Left lung (tissue), 10 donors: Measurements from ENCODE around the gene FCGR3B. TPM values are rescaled to one million over a fixed set of nuclear protein-coding genes. Genes with fewer than 3 reads are reported as not detected.
"Not testable (repeated sequence)": the region's sequence is repeated elsewhere in the genome, so short reads cannot be mapped to it uniquely, and the experiment has no call there.

Source experiments
- ATAC-seq: fragments of 200-7000 bp; cut with Tn5 transposase; one replicate; pipeline ENCODE4 v1.9.1; 2020; ENCODE audit warnings: moderate library complexity
- DNase-seq, 4 donors: peaks; one replicate each; pipeline ENCODE4 v3.0.0-alpha.2; 2013 to 2020
- H3K27ac ChIP-seq, 2 donors: fragments of 200-600 bp; sonication (generic) in 1 of 2; one replicate each; pipeline versions ENCODE4 v1.5.0 to v1.8.0; 2020 to 2021
- H3K27me3 ChIP-seq, 2 donors: fragments of 200-600 bp; sonication (generic) in 1 of 2; one replicate each; pipeline versions ENCODE4 v1.5.0 to v1.8.0; 2020 to 2021
- H3K36me3 ChIP-seq, 2 donors: fragments of 200-600 bp; sonication (generic) in 1 of 2; one replicate each; pipeline versions ENCODE4 v1.5.0 to v1.8.0; 2020 to 2021
- H3K4me1 ChIP-seq, 2 donors: fragments of 200-600 bp; one replicate each; pipeline ENCODE4 v1.8.0; 2021
- H3K4me3 ChIP-seq, 2 donors: fragments of 200-600 bp; sonication (generic) in 1 of 2; one replicate each; pipeline versions ENCODE4 v1.5.0 to v1.8.0; 2020 to 2021; ENCODE audit warnings: mild to moderate bottlenecking in 1 of 2
- H3K9me3 ChIP-seq, 2 donors: fragments of 200-600 bp; sonication (generic) in 1 of 2; one replicate each; pipeline versions ENCODE4 v1.5.0 to v1.8.0; 2020 to 2021
- intact Hi-C, 2 donors: fragments of 100-400 bp; cut with DNase I; formaldehyde crosslinking; loops; one replicate each; pipeline versions ENCODE4 v1.11.2 to v1.14.2; 2022
- polyA plus RNA-seq, 6 donors: library from polyadenylated mRNA; unstranded; fragments of 120-200 nt; gene quantifications; one replicate each; pipeline ENCODE4 v1.2.1, GENCODE V29; 2013; ENCODE audit not compliant: insufficient read length in 6 of 6
- total RNA-seq, 2 donors: library from RNA; stranded (reverse); fragmentation: NEBNext Ultra II Directional; extraction: Animal tissue kit (Norgen Biotek cat#: 25700); gene quantifications; one replicate each; pipeline ENCODE4 v1.2.1, GENCODE V29; 2021
- donor health status: DM: no; HTN: yes; CAD: no.
- donor health status: DM: no; HTN: no; CAD: no.

Gene FCGR3B
- total and polyA plus RNA-seq, 8 donors: 0.20 to 74.8 (median 0.77) TPM

DNA sequence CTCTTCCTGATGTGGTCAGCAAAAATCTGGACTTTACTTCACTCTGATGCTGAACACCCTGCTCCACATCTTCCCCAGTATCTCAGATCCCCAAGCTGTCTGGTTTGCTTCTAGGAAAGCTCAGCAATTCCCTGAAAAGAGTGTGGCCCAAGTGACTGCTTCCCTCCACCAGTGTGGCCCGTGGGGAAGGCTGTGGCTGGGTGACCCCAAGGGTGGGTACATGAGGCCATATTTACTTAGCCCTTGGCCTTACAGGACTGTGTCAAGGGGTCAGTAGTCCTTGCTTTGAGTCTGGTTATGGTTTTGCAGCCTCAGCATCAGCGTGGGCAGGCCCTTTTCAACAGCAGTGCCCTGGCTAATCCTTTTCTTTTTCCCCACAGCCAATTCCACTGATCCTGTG is 35.8 kb downstream of the FCGR3B start:
- ATAC-seq: peak; percentile 6
- H3K4me3 ChIP-seq, intact Hi-C loops, H3K9me3 ChIP-seq, H3K27me3 ChIP-seq, DNase-seq, H3K4me1 ChIP-seq, H3K36me3 ChIP-seq: not testable (repeated sequence)
- peak overlapping the region in 1 of 2 donors; percentile 39 for H3K27ac ChIP-seq

- DNase-seq, intact Hi-C loops, ATAC-seq, H3K4me3 ChIP-seq, H3K36me3 ChIP-seq, H3K4me1 ChIP-seq, H3K9me3 ChIP-seq, H3K27me3 ChIP-seq, H3K27ac ChIP-seq: not testable (repeated sequence)
Observed at GRCh38 chr1:161594269-161594984, 36.5 kb downstream of the FCGR3B start.

DNA sequence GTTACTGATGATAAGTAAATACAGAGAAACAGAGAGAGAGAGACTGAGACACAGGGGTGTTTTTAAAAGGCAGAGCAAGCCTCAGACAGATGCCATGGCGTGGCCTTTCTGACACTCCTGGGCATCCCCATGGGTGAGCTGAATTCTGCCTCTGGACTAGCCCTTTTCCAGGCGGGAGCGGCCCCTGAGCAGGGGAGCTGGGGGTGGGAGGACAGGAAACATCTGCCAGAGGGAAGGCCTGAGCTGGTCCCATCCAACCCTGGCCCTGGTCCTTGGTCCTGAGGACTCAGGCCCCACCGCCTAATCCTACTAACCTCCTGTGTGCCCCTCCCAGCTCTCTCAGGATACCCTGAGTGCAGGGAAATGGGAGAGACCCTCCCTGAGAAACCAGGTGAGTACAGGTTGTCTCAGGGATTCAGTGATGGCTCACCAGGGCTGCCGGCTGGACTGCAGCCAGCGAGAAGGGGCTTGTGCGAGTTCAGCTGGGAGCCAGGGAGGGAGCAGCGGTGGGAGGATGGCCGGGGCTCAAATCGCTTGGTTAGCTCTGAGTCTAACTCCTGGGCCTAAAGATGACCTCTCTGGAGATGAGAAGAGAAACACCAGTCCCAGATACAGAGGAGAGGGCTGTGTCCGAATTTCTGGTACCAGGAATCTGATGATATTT is 37.8 kb downstream of the FCGR3B start:
- H3K4me3 ChIP-seq, ATAC-seq, H3K9me3 ChIP-seq, H3K27ac ChIP-seq, H3K4me1 ChIP-seq, intact Hi-C loops, DNase-seq, H3K27me3 ChIP-seq, H3K36me3 ChIP-seq: not testable (repeated sequence)

DNA sequence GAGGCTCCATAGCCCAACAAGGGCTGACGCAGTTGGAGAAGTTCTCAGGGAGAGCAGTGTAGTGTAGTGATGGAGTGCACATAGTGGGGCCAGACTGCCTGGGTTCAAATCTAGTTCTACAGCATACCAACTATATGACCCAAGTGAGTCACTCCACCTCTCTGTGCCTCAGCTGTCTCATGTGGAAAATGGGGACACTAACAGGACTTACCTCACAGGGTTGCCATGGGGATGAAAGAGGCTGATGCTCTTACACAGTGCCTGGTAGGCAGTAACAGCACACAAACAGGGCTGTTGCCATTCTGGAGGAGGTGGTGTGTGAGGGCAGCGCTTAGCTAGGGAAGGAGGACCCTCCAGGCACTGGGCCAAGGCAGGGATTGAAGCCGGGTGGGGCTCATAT is 38.4 kb downstream of the FCGR3B start:
- H3K27ac ChIP-seq, H3K36me3 ChIP-seq, DNase-seq, intact Hi-C loops, ATAC-seq, H3K4me1 ChIP-seq, H3K9me3 ChIP-seq, H3K4me3 ChIP-seq, H3K27me3 ChIP-seq: not testable (repeated sequence)

DNA sequence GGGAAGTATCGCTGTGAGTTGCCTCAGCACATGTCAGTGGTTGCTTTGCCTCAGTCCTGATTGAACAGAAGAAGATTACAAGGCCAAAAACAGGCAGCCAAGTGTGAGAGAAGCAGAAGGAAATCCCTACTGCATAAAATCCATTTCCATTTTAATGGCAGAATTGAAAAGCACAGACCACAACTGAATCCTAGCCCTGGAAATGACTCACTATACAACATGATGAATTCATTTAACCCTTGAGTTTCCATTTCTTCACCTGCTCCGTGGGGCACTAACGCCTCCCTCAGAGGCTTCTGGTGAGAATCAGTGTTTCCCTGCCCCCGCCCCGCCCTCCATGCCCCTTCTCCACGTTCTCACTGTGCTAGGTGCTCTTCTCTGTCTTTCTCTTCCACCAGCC is 41.1 kb downstream of the FCGR3B start:
- ATAC-seq, H3K36me3 ChIP-seq, H3K9me3 ChIP-seq, H3K4me3 ChIP-seq, DNase-seq, H3K4me1 ChIP-seq, intact Hi-C loops, H3K27ac ChIP-seq, H3K27me3 ChIP-seq: not testable (repeated sequence)

DNA sequence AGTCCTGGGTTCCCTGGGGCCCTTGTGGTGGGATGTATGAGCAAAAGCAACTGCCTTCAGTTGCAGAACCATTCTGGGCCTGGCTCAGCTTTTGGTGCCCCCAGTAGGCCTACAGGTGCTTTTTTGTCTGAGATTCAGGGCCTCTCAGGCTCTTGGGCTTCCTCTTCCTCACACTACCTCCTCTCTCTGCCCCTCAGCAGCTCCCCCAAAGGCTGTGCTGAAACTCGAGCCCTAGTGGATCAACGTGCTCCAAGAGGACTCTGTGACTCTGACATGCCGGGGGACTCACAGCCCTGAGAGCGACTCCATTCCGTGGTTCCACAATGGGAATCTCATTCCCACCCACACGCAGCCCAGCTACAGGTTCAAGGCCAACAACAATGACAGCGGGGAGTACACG is 41.6 kb downstream of the FCGR3B start:
- H3K4me1 ChIP-seq, intact Hi-C loops, ATAC-seq, H3K36me3 ChIP-seq, DNase-seq, H3K27ac ChIP-seq, H3K9me3 ChIP-seq, H3K4me3 ChIP-seq, H3K27me3 ChIP-seq: not testable (repeated sequence)

DNA sequence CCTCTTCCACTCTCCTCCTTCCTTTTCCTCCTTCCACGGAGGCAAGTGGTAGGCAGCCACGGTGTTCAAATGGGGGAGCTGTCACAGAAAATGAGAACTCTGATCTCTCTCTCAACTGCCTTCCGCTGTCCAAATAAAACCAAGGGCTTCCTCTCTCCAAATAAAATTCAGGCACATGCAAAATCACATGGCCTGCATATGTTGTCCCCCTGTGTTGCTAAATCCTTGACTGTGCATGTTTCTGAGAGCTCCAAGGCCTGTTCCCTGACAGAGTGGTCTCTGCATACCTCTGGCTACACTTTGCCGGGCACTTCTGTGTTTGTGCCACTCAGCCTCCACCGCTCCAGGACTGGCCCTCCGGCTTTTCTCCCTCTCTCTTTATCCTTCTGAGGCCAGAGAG is 42.4 kb downstream of the FCGR3B start:
- H3K27ac ChIP-seq, H3K4me1 ChIP-seq, H3K4me3 ChIP-seq, intact Hi-C loops, H3K9me3 ChIP-seq, DNase-seq, H3K36me3 ChIP-seq, H3K27me3 ChIP-seq: not testable (repeated sequence)
- ATAC-seq: peak; percentile 20

GRCh38 chr1:161582882-161583281 is 48.1 kb downstream of the FCGR3B start:
- ATAC-seq, intact Hi-C loops, H3K9me3 ChIP-seq, H3K4me3 ChIP-seq, H3K4me1 ChIP-seq, DNase-seq, H3K27ac ChIP-seq, H3K36me3 ChIP-seq, H3K27me3 ChIP-seq: not testable (repeated sequence)

- H3K27me3 ChIP-seq, H3K4me1 ChIP-seq, H3K9me3 ChIP-seq, intact Hi-C loops, H3K27ac ChIP-seq, H3K36me3 ChIP-seq, DNase-seq, H3K4me3 ChIP-seq: not testable (repeated sequence)
- peak; percentile 45 for ATAC-seq
Observed at GRCh38 chr1:161580879-161581537, 50.0 kb downstream of the FCGR3B start.

DNA sequence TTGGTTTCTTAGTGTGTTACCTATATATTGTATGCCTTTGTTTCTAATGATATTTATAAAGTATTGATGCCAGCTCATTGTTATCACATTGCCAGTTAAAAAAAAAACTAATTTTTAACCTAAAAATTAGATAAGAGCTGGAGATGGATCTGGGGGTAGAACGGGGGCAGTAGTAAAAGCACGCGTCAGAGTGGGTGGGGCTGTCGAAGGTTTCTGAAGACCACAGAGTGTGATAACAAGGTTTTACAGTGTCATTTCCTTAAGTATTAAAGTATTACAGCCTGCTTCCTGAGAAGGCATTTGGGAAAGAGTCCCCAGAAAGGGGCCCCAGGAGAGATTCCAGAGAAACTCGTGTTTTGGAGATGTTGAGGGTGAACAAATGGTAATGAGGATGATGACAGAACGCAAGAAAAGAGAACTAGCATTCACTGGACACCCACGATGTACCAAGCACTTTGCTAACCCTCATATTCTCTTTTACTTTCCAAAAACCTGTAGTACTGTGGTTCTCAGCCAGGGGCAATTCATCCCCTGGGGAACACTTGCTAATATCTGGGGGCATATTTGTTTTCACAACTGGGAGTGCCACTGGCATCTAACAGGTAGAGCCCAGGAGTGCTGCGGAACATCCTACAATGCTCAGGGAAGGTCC is 51.0 kb downstream of the FCGR3B start:
- H3K27ac ChIP-seq, ATAC-seq, H3K4me3 ChIP-seq, intact Hi-C loops, H3K4me1 ChIP-seq, DNase-seq, H3K9me3 ChIP-seq, H3K36me3 ChIP-seq, H3K27me3 ChIP-seq: not testable (repeated sequence)

DNA sequence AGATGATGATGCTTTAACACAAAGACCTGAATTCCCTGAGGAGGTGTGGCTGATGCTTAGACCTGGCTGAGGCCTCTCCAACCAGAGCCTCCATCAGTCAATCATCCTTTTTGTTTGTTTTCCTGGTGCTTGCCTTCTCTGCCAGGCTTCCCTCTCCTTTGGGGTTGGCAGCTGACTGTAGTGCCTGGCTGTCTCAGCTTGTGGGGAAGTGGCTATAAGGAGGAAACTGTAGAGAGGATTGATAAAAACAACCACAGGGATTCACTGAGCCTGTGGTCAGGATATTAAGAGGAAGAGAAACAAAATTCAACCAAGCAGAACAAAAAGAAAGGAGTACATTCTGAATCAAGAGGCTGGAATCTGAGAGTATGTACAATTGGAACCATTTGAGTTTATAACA is 54.3 kb downstream of the FCGR3B start:
- peak; percentile 76 for ATAC-seq
- H3K36me3 ChIP-seq, intact Hi-C loops: not testable (repeated sequence)

More for the DNA sequence above, 54.3 kb downstream of the FCGR3B start:
- not testable (repeated sequence) for H3K27ac ChIP-seq, H3K4me1 ChIP-seq, H3K4me3 ChIP-seq, H3K9me3 ChIP-seq, H3K27me3 ChIP-seq, DNase-seq
